GM06990 (cell line): ENCODE data around the gene ZRSR2.
A peak's percentile ranks its signal among the peaks of the same experiment; 100 is the strongest.

Experiments
- DNase-seq: peaks from one replicate; pipeline ENCODE4 v3.0.0-alpha.2; 2011; ENCODE audit not compliant: insufficient read length; ENCODE audit errors: extremely low read depth
- H3K27me3 ChIP-seq: replicated peaks from 2 replicates; pipeline ENCODE4 v1.6.0; 2011; ENCODE audit warnings: low read length; ENCODE audit not compliant: control insufficient read depth, insufficient read depth
- H3K36me3 ChIP-seq: 2 replicates; pipeline ENCODE4 v1.5.1; 2011; ENCODE audit warnings: low read length; ENCODE audit not compliant: control insufficient read depth, insufficient read depth
- H3K4me3 ChIP-seq: replicated peaks from 2 replicates; pipeline ENCODE4 v1.5.1; 2011; ENCODE audit warnings: low read depth, mild to moderate bottlenecking, control low read depth, low read length
- CTCF ChIP-seq: IDR thresholded peaks from 2 replicates; pipeline ENCODE4 v1.5.1; 2011; ENCODE audit warnings: low read length, control low read depth, mild to moderate bottlenecking, inconsistent platforms; ENCODE audit not compliant: insufficient read depth, poor library complexity, severe bottlenecking

Gene ZRSR2

DNA sequence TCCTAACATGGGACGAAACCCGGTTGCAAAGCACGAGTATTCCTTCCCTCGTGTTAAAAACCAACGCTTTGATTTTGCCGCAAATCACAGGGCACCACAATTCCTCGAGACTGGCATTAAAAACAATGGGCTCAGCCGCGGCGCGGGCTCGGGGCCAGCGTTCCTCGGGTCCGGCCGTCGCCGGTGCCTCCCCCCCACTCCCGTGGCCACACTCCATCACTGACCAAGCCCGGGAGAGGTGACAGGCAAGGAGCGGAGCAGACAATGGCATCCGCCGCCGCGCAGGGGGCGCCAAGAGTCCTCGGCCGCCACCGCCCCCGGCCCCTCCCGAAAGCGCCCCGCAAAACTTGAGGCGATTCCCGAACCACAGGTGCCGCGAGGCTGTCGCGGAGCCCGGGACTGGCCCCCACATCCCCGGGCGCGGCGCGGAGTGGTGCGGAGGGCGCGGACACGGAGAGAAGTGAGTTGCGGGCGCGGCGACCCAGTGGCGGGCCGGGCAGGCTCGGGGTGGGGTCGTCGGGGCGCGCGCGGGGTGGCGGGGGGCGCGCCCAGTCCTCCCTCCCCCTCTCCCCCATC lies 63.9 kb downstream of the ZRSR2 start:
- H3K27me3 ChIP-seq, result no peaks in the 10 kb centered on the region
- 0 out of 2 replicates have a peak, but pooled peaks cover 1% of the 10 kb centered on the region for H3K36me3 ChIP-seq
- peak overlapping the region; percentile 86 for H3K4me3 ChIP-seq
- peak; percentile 58 for TF ChIP-seq CTCF
- DNase-seq, result peak; percentile 72

DNA sequence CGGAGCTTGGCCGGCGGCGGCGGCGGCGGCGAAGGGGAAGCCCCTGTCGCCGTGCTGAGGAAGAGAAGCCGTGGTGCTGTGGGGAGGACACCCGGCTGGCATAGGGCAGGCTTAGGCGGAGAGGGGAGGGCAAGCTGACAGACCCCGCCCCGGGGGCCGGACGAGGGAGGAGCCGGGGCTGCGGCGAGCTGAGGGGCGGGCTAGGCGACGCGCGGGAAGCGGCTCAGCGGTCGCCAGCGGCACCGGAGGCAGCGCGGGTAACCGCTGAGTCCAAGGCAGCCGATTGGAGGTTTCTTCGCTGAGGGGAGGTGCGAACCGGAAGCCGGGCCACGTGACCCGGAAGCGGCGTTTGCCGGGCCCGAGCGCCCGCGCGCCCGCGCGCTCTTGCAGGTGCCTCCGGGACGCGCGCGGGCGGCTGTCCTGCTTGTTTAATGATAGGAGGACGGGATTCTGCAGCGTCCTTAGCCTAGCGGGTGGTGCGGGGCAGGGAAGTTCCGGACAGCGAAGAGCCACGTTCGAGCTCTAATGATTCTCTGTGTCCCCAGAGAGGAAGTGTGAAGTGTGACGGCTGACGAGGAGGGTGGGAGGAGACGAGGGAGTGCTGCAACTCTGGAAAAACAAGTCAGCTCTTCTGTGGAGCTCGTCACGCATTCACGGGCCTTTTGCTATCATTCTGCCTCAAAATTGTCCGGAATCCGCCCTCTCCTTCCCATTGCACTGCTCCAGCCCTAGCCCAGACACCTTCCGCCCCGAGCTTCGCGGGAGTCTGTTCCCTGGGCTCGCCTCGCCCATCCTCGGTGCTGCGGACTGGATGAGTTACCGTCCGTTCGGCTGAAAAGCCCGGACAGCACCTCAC lies 64.7 kb downstream of the ZRSR2 start, which contains the start of gene AP1S2:
Gene AP1S2, minus strand, starts transcription at position 102 of the 856 bp plus-strand sequence. CDS start 2,289 bp downstream, outside the sequence.
- H3K36me3 ChIP-seq, result 0 out of 2 replicates have a peak, but pooled peaks cover 1% of the 10 kb centered on the region
- no peaks in the 10 kb centered on the region for H3K27me3 ChIP-seq
- peak; percentile 99 for DNase-seq
- no peak for TF ChIP-seq CTCF
- peak within 1 kb of the TSS; percentile 86 for H3K4me3 ChIP-seq

DNA sequence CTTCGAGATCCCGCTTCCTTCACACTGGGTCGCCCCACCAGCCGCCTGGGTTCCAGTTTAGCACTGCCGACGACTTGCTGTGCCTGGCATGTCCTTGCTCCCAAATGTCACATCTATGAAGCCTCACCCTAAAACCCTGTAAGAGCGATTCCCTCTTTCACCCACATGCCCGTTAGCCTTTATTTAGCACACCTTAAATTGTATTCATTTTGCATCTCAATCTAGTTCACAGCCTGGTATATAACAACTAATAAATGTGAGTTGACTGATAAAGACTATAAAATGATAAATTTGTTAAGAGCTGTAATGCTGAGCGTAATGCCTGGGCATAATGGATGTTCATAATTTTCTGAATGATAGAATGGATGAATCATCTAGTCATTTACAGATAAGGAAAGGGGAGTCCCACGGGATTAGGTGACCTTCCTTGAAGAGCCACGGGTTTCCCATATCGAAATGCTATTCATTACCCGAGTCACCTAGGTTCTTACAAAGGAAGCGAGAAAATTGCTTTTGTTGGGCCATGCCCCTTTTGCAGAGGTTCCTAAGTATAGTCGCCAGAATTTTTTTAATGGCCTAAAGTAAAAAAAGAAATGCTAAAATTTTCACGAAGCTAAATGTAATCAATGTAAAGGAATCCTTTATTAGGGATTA lies 65.4 kb downstream of the ZRSR2 start:
- TF ChIP-seq CTCF, result no peak
- Histone ChIP-seq H3K4me3 (peak overlapping the region; percentile 85), H3K36me3 (no peaks in the 10 kb centered on the region), H3K27me3 (no peaks in the 10 kb centered on the region)
- DNase-seq, result peak; percentile 25

- Histone ChIP-seq H3K36me3 (no peaks in the 10 kb centered on the region), H3K27me3 (no peaks in the 10 kb centered on the region), H3K4me3 (peak overlapping the region; percentile 85)
- TF ChIP-seq CTCF, result no peak
- peak; percentile 19 for DNase-seq
These were observed 65.9 kb downstream of the ZRSR2 start for GRCh38 chrX:15856222-15856587.

GRCh38 chrX:15856636-15857035 lies 66.4 kb downstream of the ZRSR2 start:
- H3K27me3 ChIP-seq, result no peaks in the 10 kb centered on the region
- no peak for DNase-seq
- TF ChIP-seq CTCF, result no peak
- no peaks in the 10 kb centered on the region for H3K36me3 ChIP-seq
- peak overlapping the region; percentile 85 for H3K4me3 ChIP-seq
